Measurements from ENCODE around the gene SEMA3A. TPM values are rescaled to one million over a fixed set of nuclear protein-coding genes. Genes with fewer than 3 reads are reported as not detected.

The SEMA3A gene
- 10 to 100 TPM in 3 of 4 donors, 1 to 10 TPM in 1; 2.9 to 42.5 (median 25.7) TPM for total RNA-seq

DNA sequence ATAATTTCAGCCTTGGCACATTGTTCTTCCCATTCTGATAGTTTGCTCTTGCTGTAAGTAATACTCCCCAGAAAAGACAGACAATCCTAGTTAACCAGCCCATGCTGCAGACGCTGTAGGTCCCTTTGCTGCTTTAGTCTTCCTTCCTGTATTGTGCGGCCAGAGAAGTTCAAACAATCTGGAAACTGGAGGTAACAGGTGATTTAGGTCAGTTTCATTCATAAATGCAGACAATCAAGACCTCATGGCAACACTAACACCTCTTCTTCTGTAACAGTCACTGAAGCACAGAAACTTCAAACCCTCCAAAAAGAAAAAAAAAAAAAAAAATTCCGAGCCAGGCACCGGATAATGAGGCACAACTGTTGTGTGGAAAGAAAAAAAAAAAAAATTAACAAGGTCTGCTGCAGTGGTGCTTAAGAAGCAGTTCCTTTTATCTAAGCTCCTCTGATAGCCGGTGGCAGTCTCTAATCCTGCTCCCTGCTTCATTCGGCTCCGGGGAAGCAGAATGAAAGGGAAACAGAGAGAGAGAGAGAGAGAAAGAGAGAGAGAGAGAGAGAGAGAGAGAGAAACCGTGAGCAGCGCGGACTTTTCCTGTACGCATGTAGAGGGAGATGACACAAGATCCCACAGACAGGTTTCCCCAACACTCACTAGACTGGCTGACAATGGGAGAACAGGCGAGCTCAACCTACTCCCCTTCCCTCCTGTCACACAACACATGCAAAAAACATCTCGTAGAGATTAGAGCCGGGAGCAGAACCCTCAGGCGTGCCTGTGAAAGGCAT, at the start of gene SEMA3A:
TSS of gene SEMA3A (minus strand) at position 306 of the 788 bp plus-strand sequence. CDS start at position 103, 203 bp downstream.
- no peak for TF ChIP-seq CTCF (IDR thresholded peaks at IDR 0.05; ENCODE audit: low read depth)

GRCh38 chr7:84238596-84238995, 44.0 kb upstream of the SEMA3A start:
- TF ChIP-seq CTCF (IDR thresholded peaks at IDR 0.05; ENCODE audit: low read depth) = no peak

- no peak for TF ChIP-seq CTCF (IDR thresholded peaks at IDR 0.05; ENCODE audit: low read depth)
These were observed 43.1 kb upstream of the SEMA3A start for GRCh38 chr7:84237533-84238173.

DNA sequence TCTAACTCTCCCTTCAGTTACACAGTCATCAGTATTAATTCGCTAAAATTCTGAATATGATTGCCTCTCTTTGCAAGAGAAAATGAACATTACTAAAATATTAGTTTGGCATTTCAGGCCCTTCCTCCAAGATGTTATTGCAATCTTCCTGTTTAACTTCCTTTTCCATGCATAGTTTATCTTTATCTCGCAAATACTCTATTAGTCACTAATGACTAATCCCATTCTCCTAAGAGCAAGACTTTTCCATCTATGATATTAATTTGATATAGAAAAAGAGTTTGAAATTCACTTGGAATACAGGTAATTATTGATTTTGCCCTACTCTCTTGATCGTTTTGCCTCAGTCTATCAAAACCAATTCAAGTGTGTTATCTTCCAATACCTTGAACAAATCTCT, 41.8 kb upstream of the SEMA3A start:
- TF ChIP-seq CTCF (IDR thresholded peaks at IDR 0.05; ENCODE audit: low read depth) = no peak

GRCh38 chr7:84232646-84233045, 38.1 kb upstream of the SEMA3A start:
- no peak for TF ChIP-seq CTCF (IDR thresholded peaks at IDR 0.05; ENCODE audit: low read depth)

DNA sequence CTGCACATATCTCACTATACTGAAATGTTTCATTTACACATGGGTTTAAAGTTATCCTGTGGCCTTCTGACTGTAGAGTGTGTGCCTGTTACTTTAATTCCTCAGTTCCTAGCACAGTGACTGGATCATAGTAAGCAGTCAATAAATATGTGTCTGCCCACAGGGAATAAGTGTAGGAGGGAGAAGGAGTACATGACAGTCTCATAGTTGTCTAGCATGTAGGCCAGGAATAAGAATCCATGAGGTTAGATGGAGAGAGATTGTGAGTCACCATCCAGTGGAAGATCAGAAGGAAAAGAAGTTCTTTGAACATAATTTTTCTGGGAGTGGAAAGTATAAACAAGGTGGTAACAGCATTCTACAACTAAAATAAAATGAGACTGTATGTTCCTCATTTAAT, 36.6 kb upstream of the SEMA3A start:
- no peak for TF ChIP-seq CTCF (IDR thresholded peaks at IDR 0.05; ENCODE audit: low read depth)

DNA sequence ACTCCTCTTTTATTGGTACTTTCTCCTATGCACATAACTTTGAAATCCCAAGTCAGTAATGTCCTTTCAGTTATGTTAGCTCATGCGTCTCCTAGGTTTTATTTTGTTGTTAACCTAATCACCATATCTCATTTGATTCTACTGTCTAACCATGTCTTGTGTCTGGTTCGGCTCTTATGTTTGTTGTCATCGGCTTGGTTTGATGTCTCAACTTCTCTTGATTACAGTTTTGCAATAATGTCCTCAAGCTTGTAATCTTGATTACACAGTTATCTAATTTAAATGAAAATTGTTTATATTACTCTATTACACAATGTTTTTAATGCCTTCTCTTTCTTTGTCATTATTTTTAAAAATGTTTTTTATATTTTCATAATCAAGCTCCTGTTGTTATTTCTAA, 35.9 kb upstream of the SEMA3A start:
- TF ChIP-seq CTCF (IDR thresholded peaks at IDR 0.05; ENCODE audit: low read depth) = no peak
